PFSK-1 (cell line): ENCODE results near the gene MCTP1.

Experiments used
- FOXP2 ChIP-seq: optimal IDR thresholded peaks from 2 replicates; pipeline ENCODE3; 2011; ENCODE audit warnings: borderline replicate concordance, control low read depth, inconsistent platforms; ENCODE audit not compliant: insufficient read depth; ENCODE audit errors: extremely low read length, extremely low read depth
- POLR2AphosphoS5 ChIP-seq: IDR thresholded peaks from 2 replicates; pipeline ENCODE4 v1.6.1; 2012; ENCODE audit warnings: low read depth, mild to moderate bottlenecking, control low read depth, low read length, moderate library complexity
- SIN3A ChIP-seq: IDR thresholded peaks from 2 replicates; pipeline ENCODE4 v1.6.1; 2012; ENCODE audit warnings: mild to moderate bottlenecking, low read length, moderate library complexity, borderline replicate concordance; ENCODE audit not compliant: insufficient read depth
- TAF1 ChIP-seq: IDR thresholded peaks from 2 replicates; pipeline ENCODE4 v1.6.1; 2012; ENCODE audit warnings: low read length, control low read depth, borderline replicate concordance; ENCODE audit not compliant: insufficient read depth
- TF ChIP-seq, protein P1 (sequence below), 2 experiments: IDR thresholded peaks; 2 replicates each; pipeline versions ENCODE4 v1.6.1 to v1.8.0; 2011 to 2012; ENCODE audit warnings: low read depth in 2 of 2, low read length in 2 of 2, control low read depth in 1 of 2, inconsistent platforms in 1 of 2, mild to moderate bottlenecking in 1 of 2, moderate library complexity in 1 of 2; ENCODE audit not compliant: insufficient read depth in 1 of 2

MCTP1 gene

DNA sequence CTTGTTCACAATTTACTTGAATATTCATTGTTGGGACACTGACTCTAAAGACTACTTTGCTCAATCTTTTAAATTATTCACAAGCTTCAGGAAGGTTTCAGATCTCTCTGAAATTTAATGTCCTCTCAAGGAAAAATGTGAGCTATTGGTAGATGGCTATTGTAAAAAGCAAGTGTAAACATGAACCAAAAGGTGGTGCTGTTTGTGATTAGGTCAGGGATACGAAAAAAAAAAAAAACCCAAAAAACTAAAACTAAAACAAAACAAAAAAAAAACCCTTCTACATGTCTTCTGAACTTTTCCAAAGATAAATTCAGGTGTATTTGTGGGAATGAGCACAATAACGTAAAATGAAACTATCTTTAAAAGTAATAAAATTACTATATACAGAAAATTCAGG, 472.7 kb downstream of the MCTP1 start:
- no peak for TF ChIP-seq TAF1
- TF ChIP-seq, protein P1, sequence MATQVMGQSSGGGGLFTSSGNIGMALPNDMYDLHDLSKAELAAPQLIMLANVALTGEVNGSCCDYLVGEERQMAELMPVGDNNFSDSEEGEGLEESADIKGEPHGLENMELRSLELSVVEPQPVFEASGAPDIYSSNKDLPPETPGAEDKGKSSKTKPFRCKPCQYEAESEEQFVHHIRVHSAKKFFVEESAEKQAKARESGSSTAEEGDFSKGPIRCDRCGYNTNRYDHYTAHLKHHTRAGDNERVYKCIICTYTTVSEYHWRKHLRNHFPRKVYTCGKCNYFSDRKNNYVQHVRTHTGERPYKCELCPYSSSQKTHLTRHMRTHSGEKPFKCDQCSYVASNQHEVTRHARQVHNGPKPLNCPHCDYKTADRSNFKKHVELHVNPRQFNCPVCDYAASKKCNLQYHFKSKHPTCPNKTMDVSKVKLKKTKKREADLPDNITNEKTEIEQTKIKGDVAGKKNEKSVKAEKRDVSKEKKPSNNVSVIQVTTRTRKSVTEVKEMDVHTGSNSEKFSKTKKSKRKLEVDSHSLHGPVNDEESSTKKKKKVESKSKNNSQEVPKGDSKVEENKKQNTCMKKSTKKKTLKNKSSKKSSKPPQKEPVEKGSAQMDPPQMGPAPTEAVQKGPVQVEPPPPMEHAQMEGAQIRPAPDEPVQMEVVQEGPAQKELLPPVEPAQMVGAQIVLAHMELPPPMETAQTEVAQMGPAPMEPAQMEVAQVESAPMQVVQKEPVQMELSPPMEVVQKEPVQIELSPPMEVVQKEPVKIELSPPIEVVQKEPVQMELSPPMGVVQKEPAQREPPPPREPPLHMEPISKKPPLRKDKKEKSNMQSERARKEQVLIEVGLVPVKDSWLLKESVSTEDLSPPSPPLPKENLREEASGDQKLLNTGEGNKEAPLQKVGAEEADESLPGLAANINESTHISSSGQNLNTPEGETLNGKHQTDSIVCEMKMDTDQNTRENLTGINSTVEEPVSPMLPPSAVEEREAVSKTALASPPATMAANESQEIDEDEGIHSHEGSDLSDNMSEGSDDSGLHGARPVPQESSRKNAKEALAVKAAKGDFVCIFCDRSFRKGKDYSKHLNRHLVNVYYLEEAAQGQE (IDR thresholded peaks at IDR 0.05; ENCODE audit: insufficient read depth in 1 of 2, low read depth in 2 of 2, low read length in 2 of 2) = no peak
- no peak for TF ChIP-seq FOXP2
- TF ChIP-seq POLR2AphosphoS5 = no peak
- TF ChIP-seq SIN3A = no peak

DNA sequence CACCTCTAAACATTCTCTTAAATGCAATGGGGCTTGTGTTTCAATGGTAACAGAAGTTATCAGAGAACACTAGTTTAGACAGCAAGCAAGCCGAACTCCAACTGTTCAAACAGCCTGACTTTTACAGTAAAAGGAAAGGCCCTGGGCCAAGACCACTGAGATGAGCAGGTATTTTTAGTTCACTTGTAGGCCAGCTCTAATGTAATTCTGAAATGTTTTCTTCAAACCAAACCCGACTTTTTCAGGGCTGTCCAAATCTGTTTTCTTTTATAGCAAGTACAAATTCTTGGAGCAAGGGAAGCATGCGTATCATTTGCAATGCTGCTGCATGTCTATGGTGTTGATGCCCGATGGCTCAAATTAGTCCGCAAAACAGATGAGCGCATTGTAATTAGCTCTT, 473.6 kb downstream of the MCTP1 start:
- TF ChIP-seq FOXP2 (no peak), SIN3A (no peak), TAF1 (no peak), POLR2AphosphoS5 (no peak)
- TF ChIP-seq, protein P1 (IDR thresholded peaks at IDR 0.05; ENCODE audit: insufficient read depth in 1 of 2, low read depth in 2 of 2, low read length in 2 of 2) = no peak

DNA sequence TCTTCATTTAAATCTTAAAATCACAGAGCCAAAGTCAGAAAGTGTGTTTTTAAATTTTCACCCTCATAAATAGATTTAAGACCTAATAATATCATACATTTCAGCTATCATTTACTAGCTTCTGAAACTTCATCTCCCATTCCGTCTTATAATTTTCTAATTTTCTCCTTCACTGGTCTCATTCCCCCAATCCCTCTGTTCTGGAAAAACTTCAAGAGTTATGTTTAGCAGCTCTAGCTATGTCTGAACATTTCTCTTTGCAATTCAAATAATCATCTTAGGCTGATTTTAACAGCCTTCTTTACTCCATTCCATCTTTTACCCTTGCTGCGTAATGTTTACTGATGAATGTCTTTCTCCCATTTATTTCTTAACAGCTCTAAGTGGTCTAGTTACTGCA, 474.0 kb downstream of the MCTP1 start:
- no peak for TF ChIP-seq FOXP2

DNA sequence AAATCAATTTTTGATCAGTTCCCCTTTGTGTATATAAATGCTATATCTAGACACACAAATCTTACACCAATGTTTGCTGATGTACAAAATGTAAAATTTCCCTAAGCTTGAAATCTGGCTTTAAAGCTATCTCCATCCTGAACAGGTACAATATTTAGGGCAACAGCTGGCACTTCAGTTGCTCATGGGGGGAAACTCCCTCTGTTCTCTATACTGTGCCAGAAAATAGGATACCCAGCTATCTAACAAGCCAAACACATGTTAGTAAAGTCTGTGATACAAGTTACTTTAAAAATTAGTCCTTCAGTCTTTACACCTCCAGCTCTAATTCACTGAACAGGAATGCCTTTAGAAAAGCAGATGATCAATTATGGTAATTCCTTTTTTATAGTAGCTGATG, 474.6 kb downstream of the MCTP1 start:
- TF ChIP-seq POLR2AphosphoS5 (no peak), TAF1 (no peak), FOXP2 (no peak), SIN3A (no peak)
- TF ChIP-seq, protein P1 (IDR thresholded peaks at IDR 0.05; ENCODE audit: insufficient read depth in 1 of 2, low read depth in 2 of 2, low read length in 2 of 2) = no peak

DNA sequence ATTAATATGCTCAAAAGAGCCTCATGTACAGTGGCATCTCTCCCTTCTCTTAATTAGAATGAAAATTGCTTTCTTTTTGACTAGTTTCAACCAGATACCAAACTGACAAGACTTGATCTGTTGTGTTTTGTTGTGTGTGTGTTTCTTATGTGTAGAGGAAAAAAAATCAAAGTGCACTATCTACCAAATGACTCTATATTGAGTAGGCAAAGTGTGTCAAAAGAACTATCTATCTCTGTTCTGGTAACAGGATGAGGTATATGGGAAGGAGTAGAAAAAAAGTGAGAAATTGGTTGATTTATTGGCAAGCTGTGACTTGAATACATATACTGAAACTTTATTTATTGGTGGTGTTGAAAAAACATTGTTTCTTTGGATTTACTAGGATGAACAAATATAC, 476.4 kb downstream of the MCTP1 start:
- TF ChIP-seq TAF1 (no peak), SIN3A (no peak), POLR2AphosphoS5 (no peak), FOXP2 (no peak)
- TF ChIP-seq, protein P1 (IDR thresholded peaks at IDR 0.05; ENCODE audit: insufficient read depth in 1 of 2, low read depth in 2 of 2, low read length in 2 of 2) = no peak

DNA sequence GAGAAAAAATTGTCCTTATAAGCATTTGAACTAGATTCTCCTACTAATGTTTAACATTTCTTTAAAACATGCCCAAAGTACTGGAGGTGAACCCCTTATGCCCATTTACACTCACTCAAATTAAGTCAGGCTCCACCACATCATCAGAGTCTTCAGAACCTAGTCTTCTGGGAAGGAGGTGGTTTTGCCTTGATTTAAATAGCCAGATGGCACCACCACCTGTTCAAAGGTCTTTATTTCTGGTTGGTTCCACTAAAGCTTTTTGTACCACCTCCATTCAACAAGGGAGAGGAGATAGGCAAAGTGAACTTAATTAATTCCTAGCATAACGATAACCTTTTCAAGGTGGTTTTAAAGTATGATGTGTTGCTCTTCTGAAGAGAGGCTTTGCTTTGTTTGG, 476.9 kb downstream of the MCTP1 start:
- TF ChIP-seq, protein P1 (IDR thresholded peaks at IDR 0.05; ENCODE audit: insufficient read depth in 1 of 2, low read depth in 2 of 2, low read length in 2 of 2) = no peak
- TF ChIP-seq TAF1 = no peak
- no peak for TF ChIP-seq POLR2AphosphoS5
- no peak for TF ChIP-seq FOXP2
- no peak for TF ChIP-seq SIN3A
